Naive thymus-derived CD8-positive, alpha-beta T cell (primary cell): ENCODE measurements around the gene ZDHHC11B. TPM values are rescaled to one million over a fixed set of nuclear protein-coding genes. Genes with fewer than 3 reads are reported as not detected.

ENCODE experiments used
- ATAC-seq, 2 donors: fragments of 150-1000 bp; cut with Tn5 transposase in 1 of 2; sonication (Bioruptor Pico), chemical (Tn5 transposase) in 1 of 2; 1 replicate in 1 of 2; 2 replicates in 1 of 2; pipeline ENCODE4 v1.10.0; 2021; ENCODE audit warnings: mild to moderate bottlenecking in 2 of 2, moderate library complexity in 2 of 2
- POLR2A ChIA-PET: fragments of 350-600 bp; sonication (Branson Sonifier 250); formaldehyde crosslinking; loops from one replicate; lab custom pipeline; 2021; ENCODE audit warnings: antibody characterized with exemption; lab: Charles Lee
- DNase-seq, 10 donors: peaks; one replicate each; pipeline versions ENCODE4 v3.0.0 to v3.0.0-alpha.2; 2020 to 2022
- H3K27ac Mint-ChIP-seq, 10 donors: one replicate each; pipeline ENCODE4 v1.8.0; 2020 to 2022; ENCODE audit warnings: mild to moderate bottlenecking in 10 of 10, mixed read lengths in 10 of 10, moderate library complexity in 4 of 10, inconsistent platforms in 1 of 10
- H3K27me3 Mint-ChIP-seq, 5 donors: one replicate each; pipeline ENCODE4 v1.8.0; 2021 to 2022; ENCODE audit warnings: mixed read lengths in 5 of 5
- H3K36me3 Mint-ChIP-seq, 3 donors: one replicate each; pipeline ENCODE4 v1.8.0; 2020 to 2022; ENCODE audit warnings: mixed read lengths in 3 of 3, mild to moderate bottlenecking in 2 of 3, inconsistent platforms in 1 of 3
- H3K4me1 Mint-ChIP-seq, 4 donors: one replicate each; pipeline ENCODE4 v1.8.0; 2021 to 2022; ENCODE audit warnings: mixed read lengths in 4 of 4
- H3K4me3 Mint-ChIP-seq, 10 donors: one replicate each; pipeline ENCODE4 v1.8.0; 2020 to 2022; ENCODE audit warnings: mild to moderate bottlenecking in 10 of 10, mixed read lengths in 10 of 10, moderate library complexity in 6 of 10, inconsistent platforms in 1 of 10
- H3K9me3 Mint-ChIP-seq, 9 donors: one replicate each; pipeline ENCODE4 v1.8.0; 2020 to 2022; ENCODE audit warnings: mixed read lengths in 9 of 9, mild to moderate bottlenecking in 3 of 9, inconsistent platforms in 1 of 9, moderate library complexity in 1 of 9
- polyA plus RNA-seq, 3 donors: library from polyadenylated mRNA; unstranded; fragments of 300-500 nt; fragmentation: Illumina TruSeq; gene quantifications; one replicate each; pipeline ENCODE4 v1.2.3, GENCODE V29; 2021
- total RNA-seq, 8 experiments: library from RNA in 2 of 8; stranded (reverse) in 2 of 8; gene quantifications; one replicate each; pipeline ENCODE4 v1.2.3 and lab custom pipeline; 2021 to 2026

Gene ZDHHC11B
- total and polyA plus RNA-seq, 5 experiments from 2014 or later, result 1.1 to 2.3 TPM; not detected in 3

DNA sequence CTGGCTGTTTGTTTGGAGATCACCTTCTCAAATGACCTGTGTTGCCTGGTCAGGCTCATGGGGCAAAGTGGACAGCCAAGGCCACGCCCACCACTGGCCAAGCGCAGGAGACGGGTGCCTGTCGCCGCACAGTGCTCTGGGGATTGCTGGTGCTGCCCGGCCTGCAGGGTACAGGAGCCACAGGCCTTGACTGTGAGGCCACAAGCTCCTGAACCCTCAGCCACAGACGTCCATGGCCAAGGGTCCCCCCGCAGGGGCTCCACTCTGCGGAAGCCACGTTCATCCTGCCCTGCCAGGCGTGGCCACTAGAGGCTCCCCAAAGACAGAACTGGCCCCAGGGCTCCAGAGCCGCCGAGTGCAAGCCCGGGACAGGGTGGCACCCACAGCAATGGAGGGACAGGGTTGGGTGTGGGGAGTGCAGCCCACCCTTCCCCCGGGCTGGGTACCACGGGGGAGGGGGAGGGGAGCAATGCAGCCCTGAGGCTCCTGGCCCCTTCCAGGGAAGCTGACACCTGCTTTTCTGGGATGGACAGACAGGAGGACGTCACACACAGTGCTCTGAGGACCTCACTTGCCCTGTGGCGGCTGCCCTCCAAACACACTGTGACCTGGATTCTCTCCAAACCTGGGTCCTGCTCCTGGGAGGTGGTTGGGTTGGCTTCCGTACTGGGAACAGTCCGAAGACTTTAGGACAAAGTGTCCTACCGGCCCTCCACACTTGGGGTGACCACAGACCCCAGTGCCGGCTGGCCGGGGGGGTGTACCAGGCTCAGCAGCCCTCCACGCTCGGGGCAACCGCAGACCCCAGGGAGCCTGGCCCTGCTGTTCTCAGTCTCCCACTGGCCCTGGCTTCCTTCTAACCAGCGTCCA is 112.8 kb downstream of the ZDHHC11B start:
- ATAC-seq (peak; percentile 73 to 77), DNase-seq (peak; percentile 52 to 86 (median 65))
- H3K4me1 Mint-ChIP-seq, result peaks cover 3 to 16% (median 15%) of the 10 kb centered on the region in 4 donors
- H3K4me3 Mint-ChIP-seq, result no peak overlapping the region
- peaks cover 0 to 22% (median 4%) of the 10 kb centered on the region in 5 donors for H3K27me3 Mint-ChIP-seq
- POLR2A ChIA-PET, result no interaction called here
- H3K9me3 Mint-ChIP-seq, result no peaks in the 10 kb centered on the region
- H3K36me3 Mint-ChIP-seq, result peaks cover 0 to 7% (median 4%) of the 10 kb centered on the region in 3 donors
- H3K27ac Mint-ChIP-seq, result peak overlapping the region in 2 of 10 donors; percentile 96 to 97

GRCh38 chr5:670396-671270 is 113.9 kb downstream of the ZDHHC11B start:
- H3K27ac Mint-ChIP-seq, result peak overlapping the region in 3 of 10 donors; percentile 60 to 75 (median 64)
- H3K36me3 Mint-ChIP-seq, result peaks cover 0 to 7% (median 4%) of the 10 kb centered on the region in 3 donors
- POLR2A ChIA-PET, result no interaction called here
- ATAC-seq, result no peak
- DNase-seq, result no peak
- H3K9me3 Mint-ChIP-seq, result no peaks in the 10 kb centered on the region
- H3K4me1 Mint-ChIP-seq, result peaks cover 3 to 16% (median 15%) of the 10 kb centered on the region in 4 donors
- no peak overlapping the region for H3K4me3 Mint-ChIP-seq
- H3K27me3 Mint-ChIP-seq, result peaks cover 0 to 13% (median 0%) of the 10 kb centered on the region in 5 donors

- Mint-ChIP-seq H3K9me3 (no peaks in the 10 kb centered on the region), H3K4me3 (no peak overlapping the region), H3K36me3 (peaks cover 0 to 7% (median 4%) of the 10 kb centered on the region in 3 donors), H3K27me3 (peaks cover 0 to 13% (median 0%) of the 10 kb centered on the region in 5 donors), H3K4me1 (peaks cover 3 to 16% (median 15%) of the 10 kb centered on the region in 4 donors), H3K27ac (no peak overlapping the region)
- ATAC-seq (no peak), DNase-seq (no peak)
- POLR2A ChIA-PET, result no interaction called here
Observed at GRCh38 chr5:669842-670395, 114.6 kb downstream of the ZDHHC11B start.

GRCh38 chr5:669111-669841 is 115.3 kb downstream of the ZDHHC11B start:
- ATAC-seq, result no peak
- H3K9me3 Mint-ChIP-seq, result no peaks in the 10 kb centered on the region

DNA sequence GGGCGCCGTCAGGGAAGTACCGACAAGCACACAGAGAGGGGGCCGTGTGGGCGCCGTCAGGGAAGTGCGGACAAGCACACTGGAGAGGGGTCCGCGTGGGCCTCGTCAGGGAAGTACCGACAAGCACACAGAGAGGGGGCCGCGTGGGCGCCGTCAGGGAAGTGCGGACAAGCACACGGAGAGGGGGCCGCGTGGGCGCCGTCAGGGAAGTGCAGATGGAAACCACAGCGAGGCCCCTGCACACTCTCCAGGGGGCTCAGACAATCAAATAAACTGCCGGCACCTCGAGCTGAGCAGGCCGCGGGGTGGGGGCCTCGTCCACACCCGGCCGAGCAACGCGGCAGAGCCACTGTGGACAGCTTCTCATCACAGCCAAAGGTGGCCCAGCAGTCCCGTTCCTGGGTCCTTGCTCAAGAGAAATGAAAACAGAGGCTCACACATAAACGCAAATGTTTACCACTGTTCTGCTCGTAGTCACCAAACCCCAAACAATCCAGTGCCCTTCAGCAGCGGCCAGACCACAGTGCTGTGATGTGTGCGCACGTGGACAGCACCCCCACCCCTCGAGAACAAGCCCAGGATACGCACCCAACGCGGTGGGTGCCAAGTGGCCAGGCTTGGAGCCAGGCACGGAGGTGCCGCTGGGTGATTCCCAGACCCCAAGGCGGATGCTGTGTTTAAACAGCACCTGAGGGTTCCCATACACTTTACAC is 116.1 kb downstream of the ZDHHC11B start:
- no peak overlapping the region for H3K27ac Mint-ChIP-seq
- no peak overlapping the region for H3K4me3 Mint-ChIP-seq
- peaks cover 0 to 7% (median 4%) of the 10 kb centered on the region in 3 donors for H3K36me3 Mint-ChIP-seq
- ATAC-seq, result no peak
- H3K4me1 Mint-ChIP-seq, result peaks cover 3 to 15% (median 12%) of the 10 kb centered on the region in 4 donors
- H3K9me3 Mint-ChIP-seq, result no peaks in the 10 kb centered on the region
- peaks cover 0 to 6% (median 0%) of the 10 kb centered on the region in 5 donors for H3K27me3 Mint-ChIP-seq
- DNase-seq, result no peak
- POLR2A ChIA-PET, result no interaction called here

More at GRCh38 chr5:669111-669841, 115.3 kb downstream of the ZDHHC11B start:
- Mint-ChIP-seq H3K4me3 (no peak overlapping the region), H3K4me1 (peaks cover 3 to 16% (median 15%) of the 10 kb centered on the region in 4 donors), H3K36me3 (peaks cover 0 to 7% (median 4%) of the 10 kb centered on the region in 3 donors), H3K27me3 (peaks cover 0 to 11% (median 0%) of the 10 kb centered on the region in 5 donors), H3K27ac (no peak overlapping the region)
- peak in 6 of 10 donors; percentile 16 to 50 (median 36) for DNase-seq
- POLR2A ChIA-PET, result no interaction called here

DNA sequence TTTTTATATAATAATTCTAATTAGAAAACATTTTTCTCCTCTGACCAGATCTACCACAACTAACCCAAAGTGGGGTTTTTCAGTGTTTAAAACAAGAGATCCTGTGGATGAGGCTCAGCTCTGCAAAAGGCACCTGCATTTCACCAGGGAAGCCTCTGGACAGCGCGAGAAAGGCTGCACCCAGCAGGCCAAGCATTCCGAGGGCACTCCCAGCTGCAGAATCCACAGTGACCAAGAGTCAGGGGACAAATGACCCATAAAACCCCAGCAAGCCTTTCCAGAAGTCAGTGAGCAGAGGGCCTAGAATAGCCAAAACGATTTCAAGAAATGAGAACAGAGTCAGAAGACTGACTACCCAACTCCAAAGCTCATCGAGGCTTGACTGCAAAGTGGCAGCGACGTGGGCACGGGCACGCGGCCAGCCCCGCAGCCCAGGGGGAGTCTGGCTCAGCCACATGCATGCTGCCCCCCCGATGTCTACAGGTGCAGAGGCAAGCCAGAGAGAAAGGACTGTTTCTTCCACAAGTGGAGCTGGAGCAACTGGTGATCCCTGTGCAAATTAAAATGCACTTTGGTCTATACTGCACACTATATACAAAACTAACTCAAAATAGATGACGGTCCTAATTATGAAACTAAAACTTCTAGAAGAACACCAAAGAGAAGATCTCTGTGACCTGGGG is 117.6 kb downstream of the ZDHHC11B start:
- Mint-ChIP-seq H3K27ac (peak overlapping the region in 1 of 10 donors; percentile 43), H3K4me1 (peaks cover 0 to 3% (median under 1%) of the 10 kb centered on the region in 4 donors), H3K9me3 (no peaks in the 10 kb centered on the region), H3K36me3 (peaks cover 0 to 9% (median 4%) of the 10 kb centered on the region in 3 donors), H3K4me3 (no peak overlapping the region), H3K27me3 (no peaks in the 10 kb centered on the region)
- DNase-seq (no peak), ATAC-seq (no peak)
- POLR2A ChIA-PET, result no interaction called here

DNA sequence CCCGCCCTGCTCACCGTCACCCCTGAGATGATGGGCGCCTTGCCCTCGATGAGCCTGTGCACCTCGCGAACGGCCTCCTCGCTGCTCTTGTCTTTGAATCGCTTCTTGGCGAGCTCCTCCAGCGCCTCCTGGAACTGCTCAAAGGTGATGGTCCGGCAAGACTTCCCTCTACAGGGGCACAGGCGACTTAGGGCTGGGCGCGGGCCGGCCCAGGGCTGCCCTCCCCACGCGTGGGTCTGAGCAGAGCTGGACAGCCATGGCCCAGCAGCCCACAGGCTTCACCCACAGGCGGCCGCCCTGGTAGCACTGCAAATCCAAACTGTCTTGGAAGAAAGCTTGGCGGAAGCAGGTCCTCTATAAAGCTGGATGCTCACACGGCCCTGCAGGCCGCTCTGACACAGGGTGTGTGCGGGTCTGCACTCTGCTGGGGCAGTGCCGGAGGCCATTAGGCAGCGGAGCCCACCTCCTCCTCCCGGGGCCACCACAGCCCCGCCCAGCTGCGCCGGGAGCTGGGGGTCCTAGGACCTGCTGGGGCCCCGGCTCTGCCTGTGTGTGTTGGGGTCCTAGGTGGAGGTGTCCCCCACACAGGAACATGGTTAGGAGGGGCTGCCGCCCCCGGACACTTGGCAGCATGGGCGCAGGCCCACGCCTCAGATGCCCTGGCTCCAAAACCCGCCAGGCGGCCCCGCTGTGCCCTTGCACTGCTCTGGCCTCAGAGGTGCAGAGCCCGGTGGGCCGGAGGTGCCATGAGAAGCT is 118.4 kb downstream of the ZDHHC11B start:
- peaks cover 0 to 12% (median 10%) of the 10 kb centered on the region in 3 donors for H3K36me3 Mint-ChIP-seq
- H3K9me3 Mint-ChIP-seq, result no peaks in the 10 kb centered on the region
- POLR2A ChIA-PET, result no interaction called here
- ATAC-seq (no peak), DNase-seq (peak in 1 of 10 donors; percentile 35)
- no peaks in the 10 kb centered on the region for H3K27me3 Mint-ChIP-seq
- H3K27ac Mint-ChIP-seq, result peak overlapping the region in 1 of 10 donors; percentile 22
- H3K4me3 Mint-ChIP-seq, result no peak overlapping the region
- H3K4me1 Mint-ChIP-seq, result no peaks in the 10 kb centered on the region

- Mint-ChIP-seq H3K36me3 (peaks cover 0 to 16% (median 10%) of the 10 kb centered on the region in 3 donors), H3K27ac (no peak overlapping the region), H3K4me3 (no peak overlapping the region), H3K27me3 (no peaks in the 10 kb centered on the region), H3K4me1 (no peaks in the 10 kb centered on the region), H3K9me3 (no peaks in the 10 kb centered on the region)
- DNase-seq (no peak), ATAC-seq (no peak)
- POLR2A ChIA-PET, result no interaction called here
Observed at GRCh38 chr5:665541-665955, 119.0 kb downstream of the ZDHHC11B start.

GRCh38 chr5:664994-665360 is 119.6 kb downstream of the ZDHHC11B start:
- POLR2A ChIA-PET, result no interaction called here
- Mint-ChIP-seq H3K27ac (peak overlapping the region in 1 of 10 donors; percentile 86), H3K4me3 (no peak overlapping the region), H3K36me3 (peaks cover 0 to 21% (median 12%) of the 10 kb centered on the region in 3 donors), H3K4me1 (peaks cover 0 to 2% (median under 1%) of the 10 kb centered on the region in 4 donors), H3K9me3 (no peaks in the 10 kb centered on the region), H3K27me3 (no peaks in the 10 kb centered on the region)
- no peak for ATAC-seq
- peak in 1 of 10 donors; percentile 47 for DNase-seq

- Mint-ChIP-seq H3K4me1 (peaks cover 0 to 2% (median under 1%) of the 10 kb centered on the region in 4 donors), H3K27ac (no peak overlapping the region), H3K27me3 (no peaks in the 10 kb centered on the region), H3K9me3 (no peaks in the 10 kb centered on the region), H3K4me3 (no peak overlapping the region), H3K36me3 (peaks cover 0 to 25% (median 17%) of the 10 kb centered on the region in 3 donors)
- no peak for ATAC-seq
- DNase-seq, result peak in 1 of 10 donors; percentile 57
- POLR2A ChIA-PET, result no interaction called here
Observed at GRCh38 chr5:664343-664993, 120.1 kb downstream of the ZDHHC11B start.
